H9 (cell line): ENCODE results near the gene IMMP2L. TPM values are rescaled to one million over a fixed set of nuclear protein-coding genes. Genes with fewer than 3 reads are reported as not detected.

Experiments
- DNase-seq: peaks from one replicate; pipeline ENCODE4 v3.0.0-alpha.2; 2017
- H2AFZ ChIP-seq: one replicate; pipeline ENCODE4 v1.6.1; 2013; ENCODE audit warnings: mild to moderate bottlenecking, low read length, control low read depth, moderate library complexity
- H2AK5ac ChIP-seq: 2 replicates; pipeline ENCODE4 v1.6.1; 2013; ENCODE audit warnings: low read length, control low read depth, mixed read lengths; ENCODE audit not compliant: insufficient read length
- H2BK120ac ChIP-seq: one replicate; pipeline ENCODE4 v1.6.1; 2013; ENCODE audit warnings: low read depth, mild to moderate bottlenecking, low read length, control low read depth, inconsistent platforms; ENCODE audit not compliant: poor library complexity, severe bottlenecking
- H2BK12ac ChIP-seq: 2 replicates; pipeline ENCODE4 v1.6.1; 2013; ENCODE audit warnings: low read length, control low read depth, mixed read lengths, low read depth; ENCODE audit not compliant: insufficient read length
- H2BK15ac ChIP-seq: 2 replicates; pipeline ENCODE4 v1.6.1; 2013; ENCODE audit warnings: low read depth, low read length, control low read depth
- H2BK20ac ChIP-seq: one replicate; pipeline ENCODE4 v1.6.1; 2013; ENCODE audit warnings: low read depth, mild to moderate bottlenecking, low read length, control low read depth, inconsistent platforms; ENCODE audit not compliant: poor library complexity, severe bottlenecking
- H2BK5ac ChIP-seq: 2 replicates; pipeline ENCODE4 v1.6.1; 2013; ENCODE audit warnings: low read length, control low read depth, mixed read lengths; ENCODE audit not compliant: insufficient read length
- H3K14ac ChIP-seq: 2 replicates; pipeline ENCODE4 v1.6.1; 2013; ENCODE audit warnings: low read length, control low read depth; ENCODE audit not compliant: insufficient read depth
- H3K18ac ChIP-seq: 2 replicates; pipeline ENCODE4 v1.6.1; 2013; ENCODE audit warnings: low read depth, mild to moderate bottlenecking, mixed read lengths, low read length, control low read depth; ENCODE audit not compliant: insufficient read length
- H3K23ac ChIP-seq: 2 replicates; pipeline ENCODE4 v1.6.1; 2013; ENCODE audit warnings: low read length, control low read depth, mixed read lengths, low read depth; ENCODE audit not compliant: insufficient read length
- H3K23me2 ChIP-seq: 2 replicates; pipeline ENCODE4 v1.6.1; 2013; ENCODE audit warnings: low read depth, mild to moderate bottlenecking, mixed read lengths, low read length, control low read depth; ENCODE audit not compliant: insufficient read length, poor library complexity, severe bottlenecking
- H3K27ac ChIP-seq: 2 replicates; pipeline ENCODE4 v1.5.1; 2013; ENCODE audit warnings: low read length, control low read depth, mixed read lengths, low read depth; ENCODE audit not compliant: insufficient read length
- H3K27me3 ChIP-seq: 2 replicates; pipeline ENCODE4 v1.6.1; 2013; ENCODE audit warnings: low read length, control low read depth, inconsistent platforms; ENCODE audit not compliant: insufficient read depth
- H3K4ac ChIP-seq: 2 replicates; pipeline ENCODE4 v1.6.1; 2013; ENCODE audit warnings: low read depth, mild to moderate bottlenecking, control low read depth, inconsistent platforms, low read length, moderate library complexity
- H3K4me1 ChIP-seq: 2 replicates; pipeline ENCODE4 v1.6.1; 2013; ENCODE audit warnings: low read length, control low read depth, inconsistent platforms; ENCODE audit not compliant: insufficient read depth
- H3K4me2 ChIP-seq: 2 replicates; pipeline ENCODE4 v1.6.1; 2013; ENCODE audit warnings: low read length, control low read depth, mixed read lengths; ENCODE audit not compliant: insufficient read length, insufficient read depth
- H3K56ac ChIP-seq: 2 replicates; pipeline ENCODE4 v1.6.1; 2013; ENCODE audit warnings: low read depth, mild to moderate bottlenecking, mixed read lengths, low read length, control low read depth; ENCODE audit not compliant: insufficient read length
- H3K79me1 ChIP-seq: 2 replicates; pipeline ENCODE4 v1.6.1; 2013; ENCODE audit warnings: low read depth, mild to moderate bottlenecking, moderate library complexity, low read length, control low read depth, inconsistent platforms; ENCODE audit not compliant: insufficient read depth, poor library complexity, severe bottlenecking
- H3K79me2 ChIP-seq: 2 replicates; pipeline ENCODE4 v1.6.1; 2013; ENCODE audit warnings: low read length, control low read depth, inconsistent platforms; ENCODE audit not compliant: insufficient read depth
- H3K9ac ChIP-seq: 2 replicates; pipeline ENCODE4 v1.6.1; 2013; ENCODE audit warnings: low read length, control low read depth, mixed read lengths; ENCODE audit not compliant: insufficient read length; ENCODE audit errors: extremely low read depth
- H3K9me3 ChIP-seq: one replicate; pipeline ENCODE4 v1.6.1; 2013; ENCODE audit warnings: low read depth, low read length, inconsistent platforms; ENCODE audit not compliant: control insufficient read depth
- H3T11ph ChIP-seq: one replicate; pipeline ENCODE4 v1.6.1; 2013; ENCODE audit warnings: mild to moderate bottlenecking, low read length, control low read depth, inconsistent platforms
- H4K20me1 ChIP-seq: one replicate; pipeline ENCODE4 v1.6.1; 2013; ENCODE audit not compliant: control insufficient read depth, insufficient read length, insufficient read depth
- H4K5ac ChIP-seq: 2 replicates; pipeline ENCODE4 v1.6.1; 2013; ENCODE audit warnings: low read depth, mild to moderate bottlenecking, mixed read lengths, low read length, control low read depth; ENCODE audit not compliant: insufficient read length
- H4K8ac ChIP-seq: replicated peaks from 2 replicates; pipeline ENCODE4 v1.6.1; 2013; ENCODE audit warnings: low read length, control low read depth, mixed read lengths, low read depth; ENCODE audit not compliant: insufficient read length
- H4K91ac ChIP-seq: 2 replicates; pipeline ENCODE4 v1.6.1; 2013; ENCODE audit warnings: low read depth, mild to moderate bottlenecking, moderate library complexity, mixed read lengths, low read length, control low read depth; ENCODE audit not compliant: insufficient read length
- H3K27ac Mint-ChIP-seq, 3 experiments: 2 replicates in 2 of 3; 3 replicates in 1 of 3; pipeline ENCODE4 v1.8.0; 2020 to 2021; ENCODE audit warnings: mixed read lengths in 3 of 3, mild to moderate bottlenecking in 1 of 3, moderate library complexity in 1 of 3
- H3K27me3 Mint-ChIP-seq: 2 replicates; pipeline ENCODE4 v1.8.0; 2021; ENCODE audit warnings: low read depth, mild to moderate bottlenecking, moderate library complexity, mixed read lengths
- H3K36me3 Mint-ChIP-seq, 3 experiments: 2 replicates in 2 of 3; 3 replicates in 1 of 3; pipeline ENCODE4 v1.8.0; 2020 to 2021; ENCODE audit warnings: low read depth in 3 of 3, mixed read lengths in 3 of 3; ENCODE audit not compliant: insufficient read depth in 1 of 3
- H3K4me1 Mint-ChIP-seq, 2 experiments: 2 replicates each; pipeline ENCODE4 v1.8.0; 2020; ENCODE audit warnings: mixed read lengths in 2 of 2
- H3K4me3 Mint-ChIP-seq, 2 experiments: 2 replicates in 1 of 2; 3 replicates in 1 of 2; pipeline ENCODE4 v1.8.0; 2020 to 2021; ENCODE audit warnings: mild to moderate bottlenecking in 2 of 2, mixed read lengths in 2 of 2, moderate library complexity in 1 of 2
- H3K9me3 Mint-ChIP-seq, 2 experiments: 2 replicates in 1 of 2; 3 replicates in 1 of 2; pipeline ENCODE4 v1.8.0; 2020; ENCODE audit warnings: mild to moderate bottlenecking in 2 of 2, mixed read lengths in 2 of 2, moderate library complexity in 1 of 2
- WGBS: extraction: QIAGEN DNeasy Blood & Tissue Kit; methylation state at CpG from one replicate; pipeline ENCODE4 v1.1.7; 2013; ENCODE audit warnings: missing lambda C conversion rate, low lambda C conversion rate, mixed read lengths; ENCODE audit not compliant: insufficient read length; ENCODE audit errors: extremely low coverage; 5-methylcytosine and 5-hydroxymethylcytosine counted together
- total RNA-seq: library from RNA; stranded (reverse); gene quantifications from 2 replicates; pipeline ENCODE4 v1.2.1, GENCODE V29; 2021
- TF ChIP-seq, protein P1 (sequence below): fragments of 200-600 bp; sonication (generic); conservative IDR thresholded peaks from 3 replicates; pipeline ENCODE4 v1.8.0; 2021; ENCODE audit warnings: antibody characterized with exemption, mild to moderate bottlenecking

The IMMP2L gene
- total RNA-seq, 1 experiment from 2014 or later, result 14.7 TPM

DNA sequence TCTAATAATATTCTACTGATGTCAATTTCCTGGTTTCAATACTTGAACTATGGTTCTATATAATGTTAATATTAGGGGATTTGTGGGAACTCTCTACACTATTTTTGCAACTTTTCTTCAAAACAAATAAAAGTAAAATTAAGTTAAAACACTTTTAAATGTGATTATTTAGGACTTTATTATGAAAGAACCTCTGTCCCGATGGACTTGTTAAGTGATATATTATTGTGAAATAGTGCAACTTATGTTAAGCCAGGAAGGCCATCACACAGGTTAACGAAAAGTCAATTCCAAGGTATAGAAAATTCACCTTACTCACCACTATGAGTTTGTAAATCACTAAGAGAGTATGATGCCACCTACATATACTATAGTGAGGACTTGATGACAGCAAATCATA lies 79.2 kb downstream of the IMMP2L start:
- Histone ChIP-seq H2AK5ac (no peak overlapping the region), H3K79me2 (no peaks in the 10 kb centered on the region), H4K20me1 (no peaks in the 10 kb centered on the region), H3K14ac (no peak overlapping the region), H3K4me1 (no peaks in the 10 kb centered on the region), H3K27ac (no peak overlapping the region), H3K23me2 (no peaks in the 10 kb centered on the region), H4K91ac (no peak overlapping the region), H3K9ac (no peak overlapping the region), H2BK5ac (no peak overlapping the region), H2BK15ac (no peak overlapping the region), H3K56ac (no peak overlapping the region), H3K9me3 (no peaks in the 10 kb centered on the region), H4K8ac (no peak overlapping the region), H3K4me2 (no peak overlapping the region), H3T11ph (no peak overlapping the region), H3K79me1 (no peaks in the 10 kb centered on the region), H2BK120ac (no peak overlapping the region), H2BK12ac (no peak overlapping the region), H3K4ac (no peak overlapping the region), H2AFZ (no peak overlapping the region), H3K23ac (no peak overlapping the region), H4K5ac (no peak overlapping the region), H3K27me3 (no peaks in the 10 kb centered on the region), H3K18ac (no peak overlapping the region), H2BK20ac (no peak overlapping the region)
- no peaks in the 10 kb centered on the region for H3K27me3 Mint-ChIP-seq
- H3K36me3 Mint-ChIP-seq, result peaks cover 0 to 4% (median 0%) of the 10 kb centered on the region in 3 experiments; a peak in 1 of 7 replicates
- WGBS, result no CpG with 5 or more reads among the region's 2 CpGs
- H3K4me1 Mint-ChIP-seq, result no peaks in the 10 kb centered on the region
- peaks cover under 1 to 3% of the 10 kb centered on the region in 2 experiments; a peak in 3 of 5 replicates for H3K9me3 Mint-ChIP-seq
- TF ChIP-seq, protein P1, sequence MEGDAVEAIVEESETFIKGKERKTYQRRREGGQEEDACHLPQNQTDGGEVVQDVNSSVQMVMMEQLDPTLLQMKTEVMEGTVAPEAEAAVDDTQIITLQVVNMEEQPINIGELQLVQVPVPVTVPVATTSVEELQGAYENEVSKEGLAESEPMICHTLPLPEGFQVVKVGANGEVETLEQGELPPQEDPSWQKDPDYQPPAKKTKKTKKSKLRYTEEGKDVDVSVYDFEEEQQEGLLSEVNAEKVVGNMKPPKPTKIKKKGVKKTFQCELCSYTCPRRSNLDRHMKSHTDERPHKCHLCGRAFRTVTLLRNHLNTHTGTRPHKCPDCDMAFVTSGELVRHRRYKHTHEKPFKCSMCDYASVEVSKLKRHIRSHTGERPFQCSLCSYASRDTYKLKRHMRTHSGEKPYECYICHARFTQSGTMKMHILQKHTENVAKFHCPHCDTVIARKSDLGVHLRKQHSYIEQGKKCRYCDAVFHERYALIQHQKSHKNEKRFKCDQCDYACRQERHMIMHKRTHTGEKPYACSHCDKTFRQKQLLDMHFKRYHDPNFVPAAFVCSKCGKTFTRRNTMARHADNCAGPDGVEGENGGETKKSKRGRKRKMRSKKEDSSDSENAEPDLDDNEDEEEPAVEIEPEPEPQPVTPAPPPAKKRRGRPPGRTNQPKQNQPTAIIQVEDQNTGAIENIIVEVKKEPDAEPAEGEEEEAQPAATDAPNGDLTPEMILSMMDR, result no peak
- no peak for DNase-seq
- H3K27ac Mint-ChIP-seq, result no peak overlapping the region
- H3K4me3 Mint-ChIP-seq, result no peak overlapping the region
